ENCODE measurements around the gene GRIN2A. TPM values are rescaled to one million over a fixed set of nuclear protein-coding genes. Genes with fewer than 3 reads are reported as not detected.

Gene GRIN2A
- total RNA-seq, 1 donor from 2014 or later, result not detected

DNA sequence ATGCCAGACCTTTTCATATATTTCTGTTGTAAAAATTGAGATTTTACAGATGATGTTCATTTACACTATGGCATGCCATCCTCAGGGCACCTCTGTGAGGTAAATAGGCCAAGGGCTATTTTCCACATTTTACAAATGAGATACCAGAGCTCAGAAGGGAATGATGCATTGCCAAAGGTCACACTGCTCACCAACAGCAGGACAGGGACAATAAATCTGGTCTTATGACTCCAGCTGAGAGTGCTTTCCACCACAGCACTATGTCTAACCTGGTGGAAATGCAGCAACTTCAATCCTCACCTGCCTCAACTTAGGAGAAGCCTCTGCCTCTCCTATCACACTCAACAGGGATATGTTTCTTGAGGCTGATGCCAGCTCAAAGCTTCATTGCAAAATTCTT, 40.6 kb downstream of the GRIN2A start:
- TF ChIP-seq, protein P1, sequence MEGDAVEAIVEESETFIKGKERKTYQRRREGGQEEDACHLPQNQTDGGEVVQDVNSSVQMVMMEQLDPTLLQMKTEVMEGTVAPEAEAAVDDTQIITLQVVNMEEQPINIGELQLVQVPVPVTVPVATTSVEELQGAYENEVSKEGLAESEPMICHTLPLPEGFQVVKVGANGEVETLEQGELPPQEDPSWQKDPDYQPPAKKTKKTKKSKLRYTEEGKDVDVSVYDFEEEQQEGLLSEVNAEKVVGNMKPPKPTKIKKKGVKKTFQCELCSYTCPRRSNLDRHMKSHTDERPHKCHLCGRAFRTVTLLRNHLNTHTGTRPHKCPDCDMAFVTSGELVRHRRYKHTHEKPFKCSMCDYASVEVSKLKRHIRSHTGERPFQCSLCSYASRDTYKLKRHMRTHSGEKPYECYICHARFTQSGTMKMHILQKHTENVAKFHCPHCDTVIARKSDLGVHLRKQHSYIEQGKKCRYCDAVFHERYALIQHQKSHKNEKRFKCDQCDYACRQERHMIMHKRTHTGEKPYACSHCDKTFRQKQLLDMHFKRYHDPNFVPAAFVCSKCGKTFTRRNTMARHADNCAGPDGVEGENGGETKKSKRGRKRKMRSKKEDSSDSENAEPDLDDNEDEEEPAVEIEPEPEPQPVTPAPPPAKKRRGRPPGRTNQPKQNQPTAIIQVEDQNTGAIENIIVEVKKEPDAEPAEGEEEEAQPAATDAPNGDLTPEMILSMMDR (conservative IDR thresholded peaks at IDR 0.05; ENCODE audit: low read depth, low read length), result no peak
- H3K4me3 ChIP-seq (ENCODE audit: low read depth, low read length), result no peak overlapping the region
- no peak for DNase-seq (ENCODE audit: low read depth)

DNA sequence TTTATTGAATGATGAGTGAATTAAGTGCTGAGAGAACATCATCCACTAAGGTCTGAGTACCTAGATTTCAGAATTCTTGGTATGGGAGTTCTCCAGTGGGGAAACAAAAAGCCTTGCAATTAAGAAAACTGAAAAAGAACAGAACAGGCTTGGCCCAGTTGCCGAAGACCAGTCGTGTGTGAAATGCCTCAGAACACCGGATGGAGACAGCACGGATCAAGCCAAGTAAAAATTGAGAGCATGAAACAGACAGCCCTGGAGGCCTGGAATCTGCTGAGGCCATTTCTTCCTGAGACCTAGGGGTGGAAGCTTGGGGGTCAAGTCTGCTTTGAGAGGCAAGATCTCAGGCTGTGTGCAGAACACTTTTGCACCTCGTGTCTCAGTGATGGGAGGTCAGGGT, 43.3 kb downstream of the GRIN2A start:
- DNase-seq (ENCODE audit: low read depth), result no peak
- TF ChIP-seq, protein P1 (conservative IDR thresholded peaks at IDR 0.05; ENCODE audit: low read depth, low read length), result no peak
- H3K4me3 ChIP-seq (ENCODE audit: low read depth, low read length), result no peak overlapping the region

DNA sequence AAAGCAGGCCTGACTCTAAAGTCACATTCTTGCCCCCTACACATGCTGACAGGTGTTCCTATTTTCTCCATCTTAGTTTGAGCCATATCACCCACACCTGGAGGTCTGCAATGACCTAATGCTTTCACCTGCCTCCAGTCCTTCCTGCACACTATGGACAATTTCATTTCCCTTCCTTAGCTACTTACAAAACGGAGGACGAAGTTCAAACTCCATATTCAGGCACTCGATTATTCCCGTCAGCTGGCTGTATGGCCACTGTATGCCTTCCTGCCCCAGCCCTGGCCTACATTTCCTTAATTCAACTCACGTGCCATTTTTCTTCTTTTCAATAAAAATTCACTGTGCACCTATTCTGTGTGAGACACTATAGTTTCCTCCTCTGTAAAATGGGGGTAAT, 44.9 kb downstream of the GRIN2A start:
- DNase-seq (ENCODE audit: low read depth), result no peak
- no peak overlapping the region for H3K4me3 ChIP-seq (ENCODE audit: low read depth, low read length)
- TF ChIP-seq, protein P1 (conservative IDR thresholded peaks at IDR 0.05; ENCODE audit: low read depth, low read length), result no peak

DNA sequence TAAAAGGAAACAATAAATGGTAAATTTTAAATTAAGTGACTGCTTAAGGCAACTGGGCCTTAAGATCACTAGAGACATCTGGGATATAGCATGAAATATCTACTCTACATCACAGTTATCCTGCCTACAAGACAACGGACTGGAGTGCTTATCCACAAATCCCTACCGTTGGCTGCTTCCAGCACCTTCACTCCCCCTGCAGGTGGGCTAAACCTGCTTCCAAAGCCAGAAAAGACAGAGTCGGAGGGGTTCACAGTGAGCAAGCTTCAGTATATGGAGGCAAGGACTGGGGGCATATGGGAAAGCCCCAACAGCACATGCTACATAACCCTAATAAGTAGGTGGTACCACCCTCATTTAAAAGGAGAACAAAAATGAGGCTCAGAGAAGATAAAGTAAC, 45.3 kb downstream of the GRIN2A start:
- TF ChIP-seq, protein P1 (conservative IDR thresholded peaks at IDR 0.05; ENCODE audit: low read depth, low read length), result no peak
- DNase-seq (ENCODE audit: low read depth), result no peak
- no peak overlapping the region for H3K4me3 ChIP-seq (ENCODE audit: low read depth, low read length)

DNA sequence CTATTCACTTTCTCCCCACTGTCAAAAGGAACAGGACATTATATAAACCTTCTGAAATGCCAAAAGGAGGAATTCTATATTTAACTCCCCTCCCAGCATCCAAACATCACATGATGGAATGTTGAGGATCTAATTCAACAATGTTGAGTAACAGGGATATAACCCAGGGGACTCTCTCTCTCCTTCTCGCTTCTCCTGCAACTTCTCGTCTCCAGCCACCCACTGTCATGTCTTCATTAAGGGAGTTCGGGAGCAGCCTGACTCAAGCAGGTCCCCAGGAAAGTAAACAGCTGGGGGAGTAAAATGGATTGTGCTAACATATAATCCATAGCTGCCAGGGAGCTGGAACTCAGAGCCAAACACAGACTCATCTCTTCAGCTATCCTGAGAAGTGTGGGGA, 51.7 kb downstream of the GRIN2A start:
- TF ChIP-seq, protein P1 (conservative IDR thresholded peaks at IDR 0.05; ENCODE audit: low read depth, low read length), result no peak
- DNase-seq (ENCODE audit: low read depth), result no peak
- H3K4me3 ChIP-seq (ENCODE audit: low read depth, low read length), result no peak overlapping the region

DNA sequence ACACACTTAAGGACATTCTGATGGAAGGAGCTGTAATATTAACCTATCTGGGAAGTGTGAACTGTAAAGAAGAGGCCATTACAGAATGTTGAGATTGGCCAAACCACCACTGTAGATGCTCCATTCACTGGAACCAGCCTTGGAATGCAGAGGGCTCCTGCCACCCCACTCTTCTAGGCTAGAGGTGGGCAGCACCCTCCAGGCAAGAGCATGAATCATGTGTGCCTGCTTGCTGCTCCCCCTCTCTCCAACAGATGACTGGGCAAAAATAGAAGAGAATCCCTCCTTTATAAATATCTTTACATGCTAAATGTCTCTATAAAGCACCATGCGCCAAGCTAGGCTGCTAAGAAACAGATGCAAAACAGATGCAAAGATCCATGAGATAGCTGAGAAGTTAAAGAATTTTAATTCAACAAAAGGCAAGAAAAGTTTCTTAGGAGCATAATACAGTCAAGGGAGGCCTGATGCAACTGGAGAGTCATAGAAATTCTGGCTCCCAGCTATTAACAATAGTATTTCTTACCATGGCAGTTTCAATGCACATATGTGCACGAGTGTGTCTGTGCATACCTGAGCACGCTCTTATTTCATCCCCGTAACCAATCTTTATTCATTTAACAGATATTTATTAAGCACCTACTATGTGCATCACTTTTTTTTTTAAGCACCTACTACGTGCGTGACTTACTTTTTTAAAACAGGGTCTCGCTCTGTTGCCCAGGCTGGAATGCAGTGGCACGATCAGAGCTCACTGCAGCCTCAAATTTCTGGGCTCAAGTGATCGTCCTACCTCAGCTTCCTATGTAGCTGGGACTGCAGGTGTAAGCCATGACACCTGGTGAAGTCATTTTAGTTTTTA, 53.6 kb downstream of the GRIN2A start:
- no peak overlapping the region for H3K4me3 ChIP-seq (ENCODE audit: low read depth, low read length)
- TF ChIP-seq, protein P1 (conservative IDR thresholded peaks at IDR 0.05; ENCODE audit: low read depth, low read length), result no peak
- DNase-seq (ENCODE audit: low read depth), result no peak

DNA sequence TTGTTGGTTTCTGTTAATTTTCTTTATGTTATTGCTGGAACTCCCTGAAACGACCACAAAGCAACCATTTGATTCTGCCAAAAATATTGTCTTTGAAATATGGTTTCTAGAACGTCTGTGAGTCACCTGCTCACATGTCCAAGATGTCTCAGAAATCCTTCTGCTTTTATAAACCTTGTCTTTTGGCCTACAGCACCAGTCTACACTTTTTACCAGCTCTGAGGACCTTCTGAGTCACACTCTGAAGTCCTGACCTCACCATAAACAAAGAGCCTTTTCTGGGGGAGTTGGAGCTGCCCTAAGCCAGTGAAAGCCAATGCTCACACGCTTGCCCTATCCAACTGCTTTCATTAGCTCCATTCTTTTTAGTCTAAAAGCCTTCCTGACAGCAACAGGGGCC, 55.5 kb downstream of the GRIN2A start:
- no peak for DNase-seq (ENCODE audit: low read depth)
- no peak overlapping the region for H3K4me3 ChIP-seq (ENCODE audit: low read depth, low read length)
- TF ChIP-seq, protein P1 (conservative IDR thresholded peaks at IDR 0.05; ENCODE audit: low read depth, low read length), result no peak
